Gastrocnemius medialis (tissue), 4 donors: ENCODE data around the gene NXN. TPM values are rescaled to one million over a fixed set of nuclear protein-coding genes. Genes with fewer than 3 reads are reported as not detected.
A peak's percentile ranks its signal among the peaks of the same experiment; 100 is the strongest.
"Not testable (repeated sequence)": the region's sequence is repeated elsewhere in the genome, so short reads cannot be mapped to it uniquely, and the experiment has no call there.

Experiments
- ATAC-seq, 2 donors: fragments of 150-250 bp; one replicate each; pipeline ENCODE4 v1.9.1; 2016
- DNase-seq, 2 donors: peaks; one replicate each; pipeline ENCODE4 v3.0.0-alpha.2; 2019
- H3K27ac ChIP-seq, 4 donors: fragments of 200-600 bp; sonication (generic); 1 replicate in 1 of 4; 2 replicates in 3 of 4; pipeline ENCODE4 v1.5.1; 2016 to 2018; ENCODE audit warnings: mild to moderate bottlenecking in 2 of 4, moderate library complexity in 1 of 4
- H3K27me3 ChIP-seq, 3 donors: fragments of 200-600 bp; sonication (generic) in 2 of 3; 1 replicate in 1 of 3; 2 replicates in 2 of 3; pipeline versions ENCODE4 v1.5.1 to v1.6.0; 2016 to 2019; ENCODE audit warnings: mild to moderate bottlenecking in 1 of 3, moderate library complexity in 1 of 3
- H3K36me3 ChIP-seq, 2 donors: fragments of 200-600 bp; sonication (generic) in 1 of 2; one replicate each; pipeline ENCODE4 v1.5.1; 2017 to 2018
- H3K4me1 ChIP-seq, 2 donors: fragments of 200-600 bp; sonication (generic) in 1 of 2; one replicate each; pipeline ENCODE4 v1.5.1; 2016 to 2017; ENCODE audit warnings: mild to moderate bottlenecking in 2 of 2
- H3K4me3 ChIP-seq, 4 donors: fragments of 200-600 bp; sonication (generic) in 3 of 4; 1 replicate in 1 of 4; 2 replicates in 3 of 4; pipeline ENCODE4 v1.5.1; 2016 to 2019; ENCODE audit warnings: mild to moderate bottlenecking in 2 of 4
- H3K9me3 ChIP-seq, 3 donors: fragments of 200-600 bp; sonication (generic) in 2 of 3; 1 replicate in 1 of 3; 2 replicates in 2 of 3; pipeline ENCODE4 v1.5.1; 2016 to 2019
- POLR2A ChIP-seq, 2 donors: fragments of 450-650 bp; IDR thresholded peaks; one replicate each; pipeline ENCODE4 v1.6.1; 2017; ENCODE audit warnings: antibody characterized with exemption in 2 of 2, mild to moderate bottlenecking in 2 of 2, moderate library complexity in 2 of 2
- in situ Hi-C, 4 donors: fragments of 200-750 bp; cut with MboI; loops; one replicate each; pipeline versions ENCODE4 v1.15.0 to v1.8.0; 2017; ENCODE audit warnings: low sequenced_read_pairs in 4 of 4
- intact Hi-C: fragments of 100-400 bp; cut with DNase I; formaldehyde crosslinking; loops from one replicate; pipeline ENCODE4 v1.15.1; 2023; ENCODE audit warnings: low total_unique reads
- total RNA-seq, 4 donors: library from RNA; depleted of rRNA; stranded (reverse); fragments of >200 nt; gene quantifications; one replicate each; pipeline versions ENCODE4 v1.1.0 to v1.2.3, GENCODE V29; 2016
- TF ChIP-seq, protein P1 (sequence below), 5 experiments: fragments of 450-650 bp in 3 of 5; fragments of 200-600 bp in 2 of 5; sonication (generic) in 2 of 5; IDR thresholded peaks in 4 of 5; conservative IDR thresholded peaks in 1 of 5; 1 replicate in 4 of 5; 2 replicates in 1 of 5; pipeline ENCODE4 v1.5.1; 2016 to 2019; ENCODE audit warnings: antibody characterized with exemption in 5 of 5, mild to moderate bottlenecking in 3 of 5, moderate library complexity in 3 of 5

The NXN gene
- total RNA-seq, 4 donors from 2014 or later = 55.6 to 86.4 (median 62.7) TPM

DNA sequence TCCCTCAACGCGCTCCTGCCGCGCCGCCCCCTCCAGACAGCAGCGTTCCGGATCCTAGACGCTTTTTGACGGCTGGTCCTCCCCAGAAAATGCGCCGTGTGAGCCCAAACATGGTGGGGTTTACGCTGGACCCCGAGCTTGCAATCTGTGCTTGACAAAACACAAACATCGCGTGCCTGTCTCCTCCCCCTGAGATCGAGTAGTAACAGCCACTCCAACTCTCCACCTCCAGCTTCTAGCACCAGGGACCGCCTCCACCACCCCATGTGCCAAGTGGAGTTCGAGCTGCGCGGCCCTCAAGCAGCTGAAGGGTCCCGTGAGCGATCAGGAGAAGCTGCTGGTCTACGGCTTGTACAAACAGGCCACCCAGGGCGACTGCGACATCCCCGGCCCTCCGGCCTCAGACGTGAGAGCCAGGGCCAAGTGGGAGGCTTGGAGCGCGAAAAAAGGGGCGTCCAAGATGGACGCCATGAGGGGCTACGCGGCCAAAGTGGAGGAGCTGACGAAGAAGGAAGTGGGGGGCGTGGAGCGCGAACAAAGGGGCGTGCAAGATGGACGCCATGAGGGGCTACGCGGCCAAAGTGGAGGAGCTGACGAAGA, 226.9 kb downstream of the NXN start:
- no peaks in the 10 kb centered on the region for H3K9me3 ChIP-seq
- in situ Hi-C loops = no loop called here
- peaks cover 12 to 19% of the 10 kb centered on the region in 2 donors for H3K4me1 ChIP-seq
- DNase-seq = peak; percentile 39 to 71
- no peaks in the 10 kb centered on the region for H3K27me3 ChIP-seq
- H3K4me3 ChIP-seq = peak overlapping the region; percentile 90 to 99 (median 91)
- intact Hi-C loops = loop anchor here (1.0 to 5.0 kb wide), 2 partner anchors 29 to 605 kb away; no protein-coding TSS in a partner anchor
- TF ChIP-seq, protein P1, sequence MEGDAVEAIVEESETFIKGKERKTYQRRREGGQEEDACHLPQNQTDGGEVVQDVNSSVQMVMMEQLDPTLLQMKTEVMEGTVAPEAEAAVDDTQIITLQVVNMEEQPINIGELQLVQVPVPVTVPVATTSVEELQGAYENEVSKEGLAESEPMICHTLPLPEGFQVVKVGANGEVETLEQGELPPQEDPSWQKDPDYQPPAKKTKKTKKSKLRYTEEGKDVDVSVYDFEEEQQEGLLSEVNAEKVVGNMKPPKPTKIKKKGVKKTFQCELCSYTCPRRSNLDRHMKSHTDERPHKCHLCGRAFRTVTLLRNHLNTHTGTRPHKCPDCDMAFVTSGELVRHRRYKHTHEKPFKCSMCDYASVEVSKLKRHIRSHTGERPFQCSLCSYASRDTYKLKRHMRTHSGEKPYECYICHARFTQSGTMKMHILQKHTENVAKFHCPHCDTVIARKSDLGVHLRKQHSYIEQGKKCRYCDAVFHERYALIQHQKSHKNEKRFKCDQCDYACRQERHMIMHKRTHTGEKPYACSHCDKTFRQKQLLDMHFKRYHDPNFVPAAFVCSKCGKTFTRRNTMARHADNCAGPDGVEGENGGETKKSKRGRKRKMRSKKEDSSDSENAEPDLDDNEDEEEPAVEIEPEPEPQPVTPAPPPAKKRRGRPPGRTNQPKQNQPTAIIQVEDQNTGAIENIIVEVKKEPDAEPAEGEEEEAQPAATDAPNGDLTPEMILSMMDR (IDR thresholded peaks at IDR 0.05 in 4 of 5, conservative IDR thresholded peaks at IDR 0.05 in 1 of 5) = no peak
- TF ChIP-seq POLR2A (IDR thresholded peaks at IDR 0.05) = no peak
- peaks cover 0 to 5% of the 10 kb centered on the region in 2 donors for H3K36me3 ChIP-seq
- ATAC-seq = peak; percentile 49 to 52
- peak overlapping the region; percentile 74 to 87 (median 85) for H3K27ac ChIP-seq

- intact Hi-C loops = loop anchor here (1.0 to 5.0 kb wide), 2 partner anchors 29 to 605 kb away; no protein-coding TSS in a partner anchor
- Histone ChIP-seq H3K9me3 (no peaks in the 10 kb centered on the region), H3K36me3 (peaks cover 0 to 11% of the 10 kb centered on the region in 2 donors), H3K4me3 (peak within 1 kb of the TSS; percentile 90 to 99 (median 91)), H3K27me3 (no peaks in the 10 kb centered on the region), H3K27ac (peak within 1 kb of the TSS; percentile 74 to 87 (median 85)), H3K4me1 (peaks cover 12 to 19% of the 10 kb centered on the region in 2 donors)
- DNase-seq (peak; percentile 81 to 86), ATAC-seq (peak; percentile 95 to 97)
- in situ Hi-C loops = no loop called here
- TF ChIP-seq POLR2A (IDR thresholded peaks at IDR 0.05) = peak; percentile 70 to 73
- TF ChIP-seq, protein P1 (IDR thresholded peaks at IDR 0.05 in 4 of 5, conservative IDR thresholded peaks at IDR 0.05 in 1 of 5) = peak; percentile 88 to 97 (median 94)
Observed at GRCh38 chr17:752002-752619, 227.5 kb downstream of the NXN start, which contains the start of gene GEMIN4. GEMIN4 (minus strand) TSS chr17:752264; CDS start chr17:752142, 122 bp downstream.

GRCh38 chr17:751269-752001, 228.1 kb downstream of the NXN start:
- ATAC-seq (peak; percentile 25 to 30), DNase-seq (no peak)
- H3K9me3 ChIP-seq = no peaks in the 10 kb centered on the region
- peaks cover 12 to 19% of the 10 kb centered on the region in 2 donors for H3K4me1 ChIP-seq
- peak overlapping the region; percentile 74 to 87 (median 85) for H3K27ac ChIP-seq
- TF ChIP-seq, protein P1 (IDR thresholded peaks at IDR 0.05 in 4 of 5, conservative IDR thresholded peaks at IDR 0.05 in 1 of 5) = no peak
- no peak for TF ChIP-seq POLR2A (IDR thresholded peaks at IDR 0.05)
- intact Hi-C loops (loop anchor here (1.0 to 5.0 kb wide), 2 partner anchors 30 to 604 kb away; no protein-coding TSS in a partner anchor), in situ Hi-C loops (no loop called here)
- H3K27me3 ChIP-seq = no peaks in the 10 kb centered on the region
- peak overlapping the region; percentile 90 to 99 (median 91) for H3K4me3 ChIP-seq
- peaks cover 0 to 14% of the 10 kb centered on the region in 2 donors for H3K36me3 ChIP-seq

- in situ Hi-C loops (no loop called here), intact Hi-C loops (loop anchor here (5.0 kb wide), 1 partner anchor 603 kb away; no protein-coding TSS in a partner anchor)
- DNase-seq (no peak), ATAC-seq (no peak)
- Histone ChIP-seq H3K4me1 (peaks cover 12 to 19% of the 10 kb centered on the region in 2 donors), H3K27me3 (no peaks in the 10 kb centered on the region), H3K4me3 (peak overlapping the region in 3 of 4 donors; percentile 90 to 99 (median 92)), H3K27ac (peak overlapping the region in 1 of 4 donors; percentile 84), H3K9me3 (no peaks in the 10 kb centered on the region), H3K36me3 (peaks cover 0 to 22% of the 10 kb centered on the region in 2 donors)
- TF ChIP-seq, protein P1 (IDR thresholded peaks at IDR 0.05 in 4 of 5, conservative IDR thresholded peaks at IDR 0.05 in 1 of 5) = no peak
- no peak for TF ChIP-seq POLR2A (IDR thresholded peaks at IDR 0.05)
Observed at GRCh38 chr17:750431-751037, 229.0 kb downstream of the NXN start.

GRCh38 chr17:749359-749758, 230.2 kb downstream of the NXN start:
- peaks cover 0 to 34% of the 10 kb centered on the region in 2 donors for H3K36me3 ChIP-seq
- ATAC-seq, in situ Hi-C loops: not testable (repeated sequence)

More at GRCh38 chr17:749359-749758, 230.2 kb downstream of the NXN start:
- H3K27me3 ChIP-seq, H3K27ac ChIP-seq, DNase-seq, intact Hi-C loops, H3K9me3 ChIP-seq, H3K4me3 ChIP-seq: not testable (repeated sequence)
- peaks cover 12 to 19% of the 10 kb centered on the region in 2 donors for H3K4me1 ChIP-seq
